ACC112 (cell line): ENCODE measurements around the gene CHRNB2.

Experiments used
- H2AFZ ChIP-seq: fragments of 200-600 bp; sonication (generic); one replicate; pipeline ENCODE4 v1.6.0; 2017; ENCODE audit warnings: antibody characterized with exemption, low read length; ENCODE audit not compliant: unreplicated experiment
- H3K27ac ChIP-seq: fragments of 200-600 bp; sonication (generic); 2 replicates; pipeline ENCODE4 v1.5.1; 2014; ENCODE audit warnings: low read depth, mild to moderate bottlenecking, antibody characterized with exemption, low read length, moderate library complexity
- H3K27me3 ChIP-seq: fragments of 200-600 bp; sonication (generic); 2 replicates; pipeline ENCODE4 v1.6.1; 2014; ENCODE audit warnings: mild to moderate bottlenecking, antibody characterized with exemption, low read length, moderate library complexity, mixed read lengths; ENCODE audit not compliant: insufficient read depth
- H3K36me3 ChIP-seq: fragments of 200-600 bp; sonication (generic); 2 replicates; pipeline ENCODE4 v1.6.1; 2016; ENCODE audit warnings: mild to moderate bottlenecking, antibody characterized with exemption, low read length, moderate library complexity, mixed read lengths; ENCODE audit not compliant: insufficient read depth
- H3K4me1 ChIP-seq: fragments of 200-600 bp; sonication (generic); one replicate; pipeline ENCODE4 v1.6.1; 2016; ENCODE audit warnings: low read length, mixed read lengths; ENCODE audit not compliant: insufficient read depth, unreplicated experiment, control insufficient read depth
- H3K4me3 ChIP-seq: fragments of 200-600 bp; sonication (generic); 2 replicates; pipeline ENCODE4 v1.5.1; 2014; ENCODE audit warnings: mild to moderate bottlenecking, low read depth, low read length
- H3K79me2 ChIP-seq: fragments of 200-600 bp; sonication (generic); one replicate; pipeline ENCODE4 v1.6.0; 2016; ENCODE audit warnings: low read length; ENCODE audit not compliant: control insufficient read depth, unreplicated experiment, insufficient read depth

Gene CHRNB2

DNA sequence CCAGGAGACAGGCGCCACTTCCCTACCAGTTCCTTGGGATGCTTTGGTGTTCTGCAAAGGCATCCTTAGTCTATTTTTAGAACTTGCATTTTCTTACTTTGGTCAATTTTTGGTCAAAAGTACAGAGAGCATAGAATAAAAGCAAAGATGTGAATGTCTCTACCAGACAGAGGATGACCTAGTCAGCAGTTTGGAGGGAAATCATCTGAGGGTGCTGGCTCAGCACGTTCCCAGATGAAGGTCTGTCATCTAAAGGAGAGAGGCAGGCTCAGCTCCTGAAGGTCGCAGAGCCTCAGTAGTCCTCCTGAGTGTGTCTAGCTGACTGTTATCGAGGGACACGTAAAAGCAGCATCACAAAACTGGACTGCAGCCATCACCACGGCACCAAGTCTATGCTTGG, 15.3 kb downstream of the CHRNB2 start:
- Histone ChIP-seq H3K4me1 (no peaks in the 10 kb centered on the region), H3K36me3 (peaks cover 59% of the 10 kb centered on the region), H3K4me3 (no peak overlapping the region), H2AFZ (no peak overlapping the region), H3K79me2 (no peaks in the 10 kb centered on the region), H3K27me3 (no peaks in the 10 kb centered on the region), H3K27ac (no peak overlapping the region)

DNA sequence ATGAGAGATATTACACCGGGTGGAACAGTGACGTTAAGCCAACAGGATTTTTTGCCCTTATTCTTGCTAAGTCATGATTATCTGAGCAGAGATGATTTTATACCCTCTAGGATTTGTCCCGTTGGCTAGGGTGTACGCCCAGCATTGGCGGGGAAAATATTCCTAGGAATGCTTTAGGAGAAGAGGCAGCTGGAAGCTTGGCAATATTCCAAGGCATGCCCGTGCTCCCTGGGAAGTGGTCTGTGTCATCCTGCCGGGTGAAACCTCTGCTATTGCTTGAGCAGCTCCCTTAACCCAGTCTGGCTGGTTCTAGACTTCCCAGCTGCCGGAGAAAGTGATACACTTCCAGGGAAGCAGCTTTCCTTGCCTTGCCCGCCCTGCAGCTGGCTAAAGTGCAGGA, 16.2 kb downstream of the CHRNB2 start:
- Histone ChIP-seq H3K79me2 (peaks cover 4% of the 10 kb centered on the region), H3K36me3 (peaks cover 68% of the 10 kb centered on the region), H3K4me1 (no peaks in the 10 kb centered on the region), H3K27me3 (no peaks in the 10 kb centered on the region), H2AFZ (no peak overlapping the region), H3K27ac (no peak overlapping the region), H3K4me3 (no peak overlapping the region)

DNA sequence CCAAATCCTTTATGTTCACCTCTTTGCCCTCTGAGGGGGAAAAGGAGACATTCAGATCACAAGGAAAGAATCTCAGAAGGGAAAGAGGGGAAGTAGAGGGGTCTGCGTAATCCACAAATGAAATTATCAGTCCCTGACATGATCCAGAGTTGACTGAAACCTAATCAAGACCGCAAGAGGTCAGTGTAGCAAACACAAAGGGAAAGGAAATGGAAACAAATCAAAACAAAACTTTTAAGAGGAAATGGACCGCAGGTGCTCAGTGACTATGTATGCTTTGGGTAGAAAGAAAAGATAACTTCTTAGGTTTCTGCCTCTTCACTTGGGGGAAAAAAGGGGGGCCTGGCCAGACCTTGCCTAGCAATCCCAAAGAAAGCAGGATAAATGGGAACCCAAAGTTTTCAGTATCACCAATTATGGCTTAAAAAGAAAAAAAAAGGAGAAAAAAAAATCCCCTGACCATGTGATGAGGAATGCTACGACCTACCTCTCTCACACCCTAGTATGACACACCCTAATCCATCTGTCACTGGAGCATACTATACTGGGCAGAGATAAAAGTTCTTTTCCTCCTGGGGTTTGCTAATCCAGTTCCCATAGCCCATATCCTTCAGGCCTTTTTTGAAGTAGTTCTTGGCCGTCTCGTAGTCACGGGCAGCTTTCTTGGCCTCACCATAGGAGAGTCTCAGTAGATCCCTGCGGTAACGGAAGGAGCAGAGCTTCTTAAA, 16.9 kb downstream of the CHRNB2 start:
- Histone ChIP-seq H2AFZ (no peak overlapping the region), H3K27ac (no peak overlapping the region), H3K4me1 (no peaks in the 10 kb centered on the region), H3K4me3 (no peak overlapping the region), H3K27me3 (no peaks in the 10 kb centered on the region), H3K36me3 (peaks cover 74% of the 10 kb centered on the region), H3K79me2 (peaks cover 4% of the 10 kb centered on the region)

DNA sequence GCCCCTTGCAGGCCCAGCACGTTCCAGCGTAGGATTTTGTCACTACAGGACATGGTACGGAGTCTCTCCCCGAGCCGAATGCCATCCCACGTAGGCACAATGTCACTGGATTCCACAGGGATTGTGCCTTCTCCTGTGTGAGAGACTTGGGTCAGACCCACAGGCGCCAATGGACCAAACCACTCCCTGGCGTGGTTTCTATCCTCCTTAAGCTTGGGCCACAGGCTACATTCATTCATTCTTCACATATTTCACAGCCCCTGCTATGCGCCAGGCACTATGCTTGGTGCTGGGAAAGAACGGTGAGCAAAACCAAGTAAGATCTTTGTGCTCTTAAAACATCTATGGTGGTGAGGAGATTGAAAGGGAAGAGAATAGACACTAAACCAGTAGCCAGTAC, 18.7 kb downstream of the CHRNB2 start:
- H2AFZ ChIP-seq = no peak overlapping the region
- no peak overlapping the region for H3K27ac ChIP-seq
- peaks cover 85% of the 10 kb centered on the region for H3K36me3 ChIP-seq
- H3K79me2 ChIP-seq = peaks cover 7% of the 10 kb centered on the region
- no peaks in the 10 kb centered on the region for H3K4me1 ChIP-seq
- H3K27me3 ChIP-seq = no peaks in the 10 kb centered on the region
- H3K4me3 ChIP-seq = no peak overlapping the region

DNA sequence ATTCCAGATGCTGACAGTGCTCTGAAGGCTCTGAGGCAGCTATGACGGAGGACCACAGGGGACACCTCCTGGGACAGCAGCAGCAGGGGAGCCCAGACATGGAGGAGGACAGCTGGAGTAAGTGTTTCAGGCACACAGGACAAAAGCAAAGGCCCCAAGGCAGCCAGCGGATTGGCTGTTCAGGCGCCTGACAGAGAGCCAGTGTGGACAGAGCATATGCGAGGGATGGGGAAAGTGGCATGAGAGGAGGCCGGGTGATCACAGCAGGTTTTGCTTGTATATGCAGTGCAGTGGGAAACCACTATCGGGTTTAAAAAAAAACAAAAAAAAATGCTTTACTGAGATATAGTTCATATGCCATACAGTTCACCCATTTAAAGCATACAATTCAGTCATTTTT, 19.1 kb downstream of the CHRNB2 start:
- no peak overlapping the region for H3K4me3 ChIP-seq
- no peaks in the 10 kb centered on the region for H3K4me1 ChIP-seq
- H3K36me3 ChIP-seq = peaks cover 89% of the 10 kb centered on the region

DNA sequence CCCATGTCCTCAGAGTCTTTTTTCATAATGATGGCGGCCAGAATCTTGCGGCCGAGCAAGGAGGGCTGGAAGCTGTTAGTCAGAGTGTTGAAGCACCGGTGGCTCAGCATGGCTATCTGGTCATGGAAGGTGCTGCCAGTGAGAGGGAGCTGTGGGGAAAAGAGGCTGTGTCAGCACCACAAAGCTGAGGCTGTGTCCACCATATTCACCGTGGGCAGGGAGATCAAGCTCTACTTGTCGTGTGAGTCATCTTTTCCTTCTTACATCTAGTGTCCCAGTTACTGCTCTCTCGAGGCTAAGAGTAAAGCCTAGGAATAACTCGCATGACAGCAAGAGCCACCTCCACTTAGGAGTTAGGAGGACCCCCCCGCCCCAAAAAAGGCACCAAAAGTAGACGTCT, 22.2 kb downstream of the CHRNB2 start:
- Histone ChIP-seq H3K27me3 (no peaks in the 10 kb centered on the region), H2AFZ (no peak overlapping the region), H3K4me1 (no peaks in the 10 kb centered on the region), H3K27ac (no peak overlapping the region), H3K4me3 (no peak overlapping the region), H3K79me2 (peaks cover 28% of the 10 kb centered on the region), H3K36me3 (peaks cover 80% of the 10 kb centered on the region)

More for the DNA sequence above, 19.1 kb downstream of the CHRNB2 start:
- Histone ChIP-seq H3K79me2 (peaks cover 9% of the 10 kb centered on the region), H2AFZ (no peak overlapping the region), H3K27me3 (no peaks in the 10 kb centered on the region), H3K27ac (no peak overlapping the region)

DNA sequence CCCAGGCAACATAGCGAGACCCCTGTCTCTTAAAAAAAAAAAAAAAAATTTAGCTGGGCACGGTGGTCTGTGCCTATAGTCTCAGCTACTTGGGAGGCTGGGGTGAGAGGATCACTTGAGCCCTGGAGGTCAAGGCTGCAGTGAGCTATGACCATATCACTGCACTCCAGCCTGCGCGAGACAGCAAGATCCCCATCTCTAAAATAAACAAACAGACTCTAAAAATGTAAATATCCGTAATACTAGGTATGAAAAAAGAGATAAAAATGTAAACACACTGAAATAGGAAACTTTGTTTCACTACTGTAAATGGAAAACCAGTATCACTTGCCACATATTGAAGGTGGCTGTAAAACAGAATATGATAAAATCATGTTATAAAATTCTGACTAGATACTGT, 23.2 kb downstream of the CHRNB2 start:
- no peak overlapping the region for H3K4me3 ChIP-seq
- peaks cover 76% of the 10 kb centered on the region for H3K36me3 ChIP-seq
- no peak overlapping the region for H3K27ac ChIP-seq
- H2AFZ ChIP-seq = no peak overlapping the region
- H3K79me2 ChIP-seq = peaks cover 32% of the 10 kb centered on the region
- no peaks in the 10 kb centered on the region for H3K27me3 ChIP-seq
- H3K4me1 ChIP-seq = peaks cover 1% of the 10 kb centered on the region

DNA sequence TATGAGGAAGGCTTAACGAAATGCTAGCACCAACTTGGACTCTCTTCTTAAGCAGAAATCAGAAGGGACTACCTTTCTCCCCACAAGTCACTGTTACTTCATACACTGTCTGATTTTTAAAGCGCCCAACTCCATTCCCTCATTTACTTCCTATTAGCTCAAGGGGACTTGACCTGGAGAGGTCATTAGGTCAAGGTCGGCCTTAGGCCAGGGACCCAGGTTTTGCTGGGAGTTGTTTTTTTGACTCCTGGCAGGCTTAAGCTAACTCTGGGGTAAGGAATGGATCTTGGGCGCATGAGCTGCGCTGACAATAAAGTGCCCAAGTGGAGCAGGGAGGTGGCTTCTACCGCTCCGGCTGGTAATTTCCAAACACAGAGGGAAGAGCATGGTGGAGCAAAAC, 23.6 kb downstream of the CHRNB2 start:
- Histone ChIP-seq H3K27ac (no peak overlapping the region), H2AFZ (no peak overlapping the region), H3K4me1 (peaks cover 4% of the 10 kb centered on the region), H3K79me2 (peaks cover 32% of the 10 kb centered on the region), H3K27me3 (no peaks in the 10 kb centered on the region), H3K36me3 (peaks cover 75% of the 10 kb centered on the region), H3K4me3 (no peak overlapping the region)

DNA sequence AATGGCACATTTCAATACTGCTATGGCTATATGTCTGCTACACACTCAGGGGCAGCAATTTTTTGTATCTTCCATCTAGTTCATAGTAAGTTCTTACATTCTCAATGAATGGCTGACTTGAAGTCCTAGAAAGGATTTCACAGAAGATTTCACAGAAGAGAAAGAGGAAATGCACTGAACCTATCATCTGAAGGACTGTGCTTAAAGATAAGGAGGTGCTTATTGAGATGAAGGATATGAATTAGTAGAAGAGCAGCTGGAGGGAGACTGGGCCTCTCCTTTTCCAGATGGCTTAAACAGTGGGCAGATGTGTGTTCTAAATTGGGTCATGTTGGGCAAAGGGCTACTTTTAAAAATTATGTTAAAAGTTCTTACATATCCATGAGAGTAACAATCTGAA, 25.8 kb downstream of the CHRNB2 start:
- Histone ChIP-seq H2AFZ (no peak overlapping the region), H3K4me1 (peaks cover 4% of the 10 kb centered on the region), H3K79me2 (peaks cover 48% of the 10 kb centered on the region), H3K36me3 (peaks cover 80% of the 10 kb centered on the region), H3K27me3 (no peaks in the 10 kb centered on the region), H3K27ac (no peak overlapping the region), H3K4me3 (no peak overlapping the region)

DNA sequence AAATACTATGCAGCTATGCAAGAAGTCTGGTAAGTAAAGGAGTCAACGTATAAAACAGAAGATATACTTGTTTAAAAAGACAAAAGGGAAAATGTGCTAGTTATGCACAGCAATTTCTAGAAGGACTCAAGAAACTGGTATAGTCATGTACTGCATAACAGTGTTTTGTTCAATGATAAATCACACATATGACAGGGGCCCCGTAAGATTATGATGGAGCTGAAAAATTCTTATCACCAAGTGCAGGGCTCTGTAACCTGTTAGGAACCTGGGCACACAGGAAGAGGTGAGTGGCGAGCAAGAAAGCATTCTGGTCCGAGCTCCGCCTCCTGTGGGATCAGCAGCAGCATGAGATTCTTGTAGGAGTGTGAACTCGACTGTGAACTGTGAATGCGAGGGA, 27.2 kb downstream of the CHRNB2 start:
- no peaks in the 10 kb centered on the region for H3K27me3 ChIP-seq
- no peak overlapping the region for H2AFZ ChIP-seq
- H3K36me3 ChIP-seq = peaks cover 78% of the 10 kb centered on the region
- no peak overlapping the region for H3K4me3 ChIP-seq
- H3K4me1 ChIP-seq = peaks cover 15% of the 10 kb centered on the region
- H3K27ac ChIP-seq = no peak overlapping the region
- H3K79me2 ChIP-seq = peaks cover 59% of the 10 kb centered on the region

DNA sequence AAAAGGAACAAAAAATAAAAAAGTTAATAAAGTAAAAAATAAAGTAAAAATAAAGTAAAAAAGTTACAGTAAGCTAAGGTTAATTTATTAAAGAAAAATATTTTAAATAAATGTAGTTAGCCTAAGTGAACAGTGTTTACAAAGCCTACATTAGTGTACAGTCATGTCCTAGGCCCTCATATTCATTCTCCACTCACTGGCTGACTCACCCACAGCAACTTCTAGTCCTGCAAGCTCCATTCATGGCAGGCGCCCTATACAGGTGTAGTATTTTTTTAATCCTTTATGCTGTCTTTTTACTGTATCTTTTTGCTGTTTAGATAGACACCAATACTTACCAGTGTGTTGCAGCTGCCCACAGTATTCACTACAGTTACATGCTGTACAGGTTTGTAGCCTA, 28.0 kb downstream of the CHRNB2 start:
- H2AFZ ChIP-seq = no peak overlapping the region
- peaks cover 66% of the 10 kb centered on the region for H3K79me2 ChIP-seq
- no peak overlapping the region for H3K4me3 ChIP-seq
- H3K27me3 ChIP-seq = no peaks in the 10 kb centered on the region
- peaks cover 19% of the 10 kb centered on the region for H3K4me1 ChIP-seq
- peaks cover 73% of the 10 kb centered on the region for H3K36me3 ChIP-seq
- H3K27ac ChIP-seq = no peak overlapping the region
